Measurements from ENCODE around the gene TRIM47.

- TF ChIP-seq CTCF (conservative IDR thresholded peaks at IDR 0.05) (no peak), EZH2 (IDR thresholded peaks at IDR 0.05; ENCODE audit: low read depth) (no peak)
Measured at GRCh38 chr17:75853433-75853832, 24.9 kb downstream of the TRIM47 start.
